HG03280 (cell line): ENCODE measurements around the gene DEFB121.
"Not testable (repeated sequence)": the region's sequence is repeated elsewhere in the genome, so short reads cannot be mapped to it uniquely, and the experiment has no call there.

Experiments
- ATAC-seq: cut with Tn5 transposase; IDR thresholded peaks from one replicate; pipeline ENCODE4 v1.9.1; 2021; ENCODE audit warnings: mild to moderate bottlenecking, moderate library complexity; ENCODE audit not compliant: unreplicated experiment

DEFB121 gene

GRCh38 chr20:31364272-31364671 lies 41.7 kb downstream of the DEFB121 start:
- not testable (repeated sequence) for ATAC-seq

GRCh38 chr20:31363295-31363694 lies 42.7 kb downstream of the DEFB121 start:
- no peak for ATAC-seq

GRCh38 chr20:31355981-31356380 lies 50.0 kb downstream of the DEFB121 start:
- no peak for ATAC-seq
